ENCODE measurements around the gene ACVR2B.

ACVR2B gene

GRCh38 chr3:38490281-38491030 is 36.8 kb downstream of the ACVR2B start:
- H3K4me1 Mint-ChIP-seq, result peaks cover 10% of the 10 kb centered on the region
- H3K36me3 Mint-ChIP-seq, result no peaks in the 10 kb centered on the region
- H3K27ac Mint-ChIP-seq, result no peak overlapping the region
- no peaks in the 10 kb centered on the region for H3K9me3 Mint-ChIP-seq
- no peaks in the 10 kb centered on the region for H3K27me3 Mint-ChIP-seq
- no peak for ATAC-seq
- no peak overlapping the region for H3K4me3 Mint-ChIP-seq

DNA sequence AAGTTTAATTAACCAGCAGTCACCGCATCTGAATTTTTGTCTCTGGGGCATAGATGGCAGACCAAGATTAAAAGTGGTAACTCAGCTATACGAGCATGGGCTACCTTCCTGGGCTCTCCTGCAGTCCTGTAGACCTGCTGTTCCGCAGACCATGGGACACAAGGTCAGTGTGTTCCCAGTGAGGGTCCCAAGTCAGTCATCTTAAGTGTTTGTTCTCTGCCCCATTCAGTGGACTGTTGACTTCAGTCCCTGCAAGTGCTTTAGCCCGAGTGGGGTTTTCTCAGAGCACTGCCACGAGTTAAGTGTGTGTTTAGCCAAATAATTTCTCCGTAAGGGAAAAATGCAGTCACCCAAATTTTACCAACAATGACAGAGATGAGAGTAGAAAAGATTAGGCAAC is 37.5 kb downstream of the ACVR2B start:
- H3K36me3 Mint-ChIP-seq, result no peaks in the 10 kb centered on the region
- H3K9me3 Mint-ChIP-seq, result no peaks in the 10 kb centered on the region
- no peaks in the 10 kb centered on the region for H3K27me3 Mint-ChIP-seq
- no peak overlapping the region for H3K4me3 Mint-ChIP-seq
- H3K4me1 Mint-ChIP-seq, result peaks cover 10% of the 10 kb centered on the region
- no peak overlapping the region for H3K27ac Mint-ChIP-seq
- no peak for ATAC-seq

GRCh38 chr3:38493031-38493430 is 39.3 kb downstream of the ACVR2B start:
- H3K27ac Mint-ChIP-seq, result no peak overlapping the region
- no peaks in the 10 kb centered on the region for H3K9me3 Mint-ChIP-seq
- no peak overlapping the region for H3K4me3 Mint-ChIP-seq
- no peaks in the 10 kb centered on the region for H3K27me3 Mint-ChIP-seq
- peaks cover 8% of the 10 kb centered on the region for H3K4me1 Mint-ChIP-seq
- H3K36me3 Mint-ChIP-seq, result no peaks in the 10 kb centered on the region
- no peak for ATAC-seq

DNA sequence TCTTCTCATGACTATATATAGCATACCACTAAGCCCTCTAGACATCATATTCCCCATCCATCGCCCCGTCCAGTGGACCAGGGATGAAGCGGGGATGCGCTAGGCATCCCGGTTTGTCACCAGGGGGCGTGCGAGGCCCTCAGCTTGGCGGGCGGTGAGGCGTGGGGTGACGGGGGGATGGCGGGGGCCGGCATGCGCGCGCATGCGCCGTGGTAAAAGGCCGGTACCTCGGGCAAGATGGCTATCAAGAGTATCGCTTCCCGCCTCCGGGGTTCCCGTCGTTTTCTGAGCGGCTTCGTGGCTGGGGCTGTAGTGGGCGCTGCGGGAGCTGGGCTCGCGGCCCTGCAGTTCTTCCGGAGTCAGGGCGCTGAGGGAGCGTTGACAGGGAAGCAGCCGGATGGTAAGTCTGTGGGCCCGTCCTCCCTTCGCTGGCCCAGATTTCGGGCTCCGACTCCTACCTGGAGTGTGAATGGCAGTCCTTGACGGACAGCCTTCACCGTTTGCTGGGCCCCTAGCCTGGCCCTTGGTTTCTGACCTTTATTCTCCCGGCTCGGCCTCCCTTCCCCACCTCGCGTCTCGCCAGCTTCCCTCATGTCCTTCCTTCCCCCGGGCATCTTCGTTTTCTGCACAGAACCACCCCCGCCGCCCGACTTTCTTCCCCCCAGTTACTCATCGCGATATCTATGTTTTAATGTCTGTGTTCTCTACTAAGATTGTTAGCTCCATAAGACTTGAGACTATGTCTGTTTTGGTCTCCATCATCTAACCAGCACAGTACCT is 42.6 kb downstream of the ACVR2B start, which contains the start of gene EXOG:
Gene EXOG, plus strand, starts transcription at position 210 of the 780 bp plus-strand sequence. Its CDS starts 28 bp downstream, at position 238.
- Mint-ChIP-seq H3K4me3 (peak within 1 kb of the TSS; percentile 90), H3K27me3 (no peaks in the 10 kb centered on the region), H3K4me1 (peaks cover 8% of the 10 kb centered on the region), H3K27ac (peak within 1 kb of the TSS; percentile 88), H3K36me3 (peaks cover 4% of the 10 kb centered on the region), H3K9me3 (no peaks in the 10 kb centered on the region)
- peak; percentile 95 for ATAC-seq

DNA sequence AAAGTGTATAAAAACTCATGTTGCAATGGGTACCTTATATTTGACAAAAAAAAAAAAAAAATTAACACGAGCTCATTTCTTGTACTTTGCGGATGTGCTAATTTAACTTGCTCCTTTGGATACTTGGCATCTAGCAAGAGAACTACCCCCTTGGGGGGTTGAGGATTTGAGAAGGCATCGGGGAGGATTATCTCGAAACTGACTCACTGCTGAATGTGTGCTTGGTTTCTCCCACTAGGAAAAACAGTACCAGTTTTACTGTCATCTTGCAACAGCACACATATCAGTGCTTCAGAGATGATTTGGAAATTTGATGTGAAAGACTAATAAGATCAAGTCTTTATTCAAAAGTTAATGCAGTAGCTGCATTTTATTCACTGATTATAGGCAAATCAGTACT is 43.3 kb downstream of the ACVR2B start:
- peaks cover 4% of the 10 kb centered on the region for H3K36me3 Mint-ChIP-seq
- H3K27me3 Mint-ChIP-seq, result no peaks in the 10 kb centered on the region
- peaks cover 8% of the 10 kb centered on the region for H3K4me1 Mint-ChIP-seq
- H3K9me3 Mint-ChIP-seq, result no peaks in the 10 kb centered on the region
- peak overlapping the region; percentile 90 for H3K4me3 Mint-ChIP-seq
- ATAC-seq, result no peak
- H3K27ac Mint-ChIP-seq, result peak overlapping the region; percentile 88

- Mint-ChIP-seq H3K36me3 (peaks cover 4% of the 10 kb centered on the region), H3K27ac (no peak overlapping the region), H3K27me3 (no peaks in the 10 kb centered on the region), H3K4me1 (peaks cover 8% of the 10 kb centered on the region), H3K4me3 (no peak overlapping the region), H3K9me3 (no peaks in the 10 kb centered on the region)
- ATAC-seq, result no peak
These were observed 47.2 kb downstream of the ACVR2B start for GRCh38 chr3:38500688-38501417.

DNA sequence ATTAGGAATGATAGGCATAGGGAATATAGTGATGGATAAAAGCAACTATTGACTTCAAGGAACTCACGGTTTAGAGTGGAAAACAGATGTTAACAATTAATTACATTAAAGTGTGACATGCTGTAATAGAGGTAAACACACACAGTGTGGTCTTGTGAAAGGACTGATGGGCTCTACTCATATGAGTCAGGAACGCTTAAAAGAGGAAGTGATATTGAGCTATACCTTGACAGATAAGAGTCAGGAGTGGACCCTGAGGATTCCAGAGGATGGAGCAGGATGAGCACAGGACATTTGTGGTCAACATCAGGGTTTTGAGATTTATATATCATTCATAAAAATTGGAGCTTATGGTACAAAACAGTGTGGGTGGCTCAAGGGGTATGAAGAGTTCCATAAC is 53.4 kb downstream of the ACVR2B start:
- Mint-ChIP-seq H3K36me3 (peaks cover 28% of the 10 kb centered on the region), H3K4me1 (peaks cover 12% of the 10 kb centered on the region), H3K27me3 (no peaks in the 10 kb centered on the region), H3K9me3 (no peaks in the 10 kb centered on the region), H3K27ac (no peak overlapping the region), H3K4me3 (no peak overlapping the region)
- peak; percentile 79 for ATAC-seq

DNA sequence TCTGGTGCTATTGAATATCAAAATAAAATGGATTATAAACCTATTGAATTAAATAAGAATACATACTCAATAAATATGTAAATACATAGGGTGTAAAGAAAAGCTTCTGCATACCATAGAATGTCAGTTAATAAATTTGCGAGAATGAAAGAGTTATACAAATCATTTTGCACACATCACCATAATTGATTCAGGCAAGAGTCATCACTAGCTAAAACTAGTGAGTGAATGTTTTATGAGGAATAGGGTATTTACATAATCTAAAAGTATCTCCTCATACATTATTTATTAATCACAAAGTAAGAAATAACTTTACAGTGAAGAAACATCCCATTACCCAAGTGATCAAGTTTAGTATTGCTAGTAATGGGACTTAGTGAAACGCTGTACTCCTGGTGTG is 56.0 kb downstream of the ACVR2B start:
- H3K9me3 Mint-ChIP-seq, result no peaks in the 10 kb centered on the region
- no peak overlapping the region for H3K4me3 Mint-ChIP-seq
- H3K27ac Mint-ChIP-seq, result no peak overlapping the region
- no peak for ATAC-seq
- peaks cover 39% of the 10 kb centered on the region for H3K36me3 Mint-ChIP-seq
- peaks cover 12% of the 10 kb centered on the region for H3K4me1 Mint-ChIP-seq
- H3K27me3 Mint-ChIP-seq, result no peaks in the 10 kb centered on the region

GRCh38 chr3:38510631-38511030 is 56.9 kb downstream of the ACVR2B start:
- Mint-ChIP-seq H3K4me1 (peaks cover 12% of the 10 kb centered on the region), H3K36me3 (peaks cover 39% of the 10 kb centered on the region), H3K27ac (no peak overlapping the region)

DNA sequence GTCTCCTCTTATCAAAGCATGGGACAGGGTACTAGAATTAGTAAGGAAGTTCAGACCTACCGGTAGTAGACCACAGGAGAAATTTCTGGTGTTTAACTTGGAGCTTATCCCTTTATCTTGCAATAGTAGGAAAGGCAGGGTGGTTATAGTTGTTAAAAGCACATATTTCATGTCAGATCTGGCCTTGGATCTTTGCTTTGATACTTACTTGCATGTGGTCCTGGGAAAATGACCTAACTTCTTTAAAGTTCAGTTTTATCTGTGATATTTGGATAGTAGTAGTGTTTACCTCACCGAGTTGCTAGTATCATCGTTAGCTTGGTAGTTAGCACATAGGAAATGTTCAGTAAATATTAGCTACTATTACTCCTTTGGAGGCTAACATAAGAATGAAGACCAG is 57.9 kb downstream of the ACVR2B start:
- Mint-ChIP-seq H3K4me1 (peaks cover 12% of the 10 kb centered on the region), H3K36me3 (peaks cover 42% of the 10 kb centered on the region), H3K4me3 (no peak overlapping the region), H3K27ac (no peak overlapping the region), H3K9me3 (no peaks in the 10 kb centered on the region), H3K27me3 (no peaks in the 10 kb centered on the region)
- ATAC-seq, result no peak

More at GRCh38 chr3:38510631-38511030, 56.9 kb downstream of the ACVR2B start:
- Mint-ChIP-seq H3K4me3 (no peak overlapping the region), H3K27me3 (no peaks in the 10 kb centered on the region), H3K9me3 (no peaks in the 10 kb centered on the region)
- no peak for ATAC-seq

GRCh38 chr3:38515367-38515766 is 61.7 kb downstream of the ACVR2B start:
- ATAC-seq, result no peak
- peaks cover 31% of the 10 kb centered on the region for H3K36me3 Mint-ChIP-seq

GRCh38 chr3:38516669-38517068 is 63.0 kb downstream of the ACVR2B start:
- Mint-ChIP-seq H3K4me3 (no peak overlapping the region), H3K4me1 (peaks cover 6% of the 10 kb centered on the region), H3K9me3 (no peaks in the 10 kb centered on the region), H3K27me3 (no peaks in the 10 kb centered on the region), H3K27ac (no peak overlapping the region), H3K36me3 (peaks cover 31% of the 10 kb centered on the region)
- ATAC-seq, result no peak

More at GRCh38 chr3:38515367-38515766, 61.7 kb downstream of the ACVR2B start:
- Mint-ChIP-seq H3K27me3 (no peaks in the 10 kb centered on the region), H3K4me1 (peaks cover 6% of the 10 kb centered on the region), H3K9me3 (no peaks in the 10 kb centered on the region), H3K4me3 (no peak overlapping the region), H3K27ac (no peak overlapping the region)

DNA sequence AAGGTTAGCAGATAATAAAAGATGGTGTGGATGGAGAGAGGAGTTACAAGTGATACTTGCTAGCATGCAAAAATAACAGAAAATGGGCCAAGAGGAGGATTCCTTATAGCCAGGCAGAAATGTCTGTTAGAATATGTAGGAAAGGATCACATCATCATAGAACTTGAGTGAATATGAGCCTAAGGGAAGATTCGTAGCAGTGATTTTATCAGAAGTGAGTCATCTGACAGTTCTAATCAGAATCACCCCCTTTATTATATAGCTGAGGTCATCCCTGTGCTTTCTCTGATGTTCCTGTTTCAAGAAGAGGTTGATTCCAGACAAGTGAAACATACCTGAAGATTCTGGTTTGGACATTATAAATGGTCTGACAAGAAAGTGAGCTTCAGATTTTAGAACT is 65.3 kb downstream of the ACVR2B start:
- Mint-ChIP-seq H3K36me3 (peaks cover 28% of the 10 kb centered on the region), H3K27ac (no peak overlapping the region), H3K9me3 (no peaks in the 10 kb centered on the region), H3K4me1 (peaks cover 6% of the 10 kb centered on the region), H3K27me3 (no peaks in the 10 kb centered on the region), H3K4me3 (no peak overlapping the region)
- no peak for ATAC-seq

DNA sequence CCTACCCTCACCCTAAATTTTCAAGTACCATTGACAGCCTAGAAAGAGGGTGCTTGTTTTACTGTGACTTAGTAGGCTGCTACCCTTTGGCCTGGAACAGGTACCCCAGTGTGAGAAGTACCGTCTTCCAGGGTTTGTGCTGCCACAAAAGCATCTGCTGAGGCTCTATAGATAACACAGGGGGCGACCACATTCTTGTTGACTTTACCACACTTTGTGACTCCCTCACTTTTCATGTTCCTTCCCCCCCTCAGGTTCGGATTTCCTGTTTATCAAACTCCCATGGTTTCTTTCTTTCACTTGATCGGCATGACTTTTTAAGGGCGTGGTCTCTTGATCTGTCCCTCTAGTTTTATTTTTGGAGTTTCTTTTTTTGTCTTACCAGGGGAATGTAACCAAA is 66.0 kb downstream of the ACVR2B start:
- Mint-ChIP-seq H3K4me1 (peaks cover 6% of the 10 kb centered on the region), H3K27ac (no peak overlapping the region), H3K9me3 (no peaks in the 10 kb centered on the region), H3K27me3 (no peaks in the 10 kb centered on the region), H3K4me3 (no peak overlapping the region), H3K36me3 (peaks cover 30% of the 10 kb centered on the region)
- no peak for ATAC-seq

- peaks cover 6% of the 10 kb centered on the region for H3K4me1 Mint-ChIP-seq
- peaks cover 44% of the 10 kb centered on the region for H3K36me3 Mint-ChIP-seq
- no peaks in the 10 kb centered on the region for H3K9me3 Mint-ChIP-seq
- H3K27me3 Mint-ChIP-seq, result no peaks in the 10 kb centered on the region
- H3K4me3 Mint-ChIP-seq, result no peak overlapping the region
- no peak for ATAC-seq
- H3K27ac Mint-ChIP-seq, result no peak overlapping the region
These were observed 67.8 kb downstream of the ACVR2B start for GRCh38 chr3:38521391-38521987.
